HG02840 (cell line): Measurements from ENCODE around the gene ZNF225.
"Not testable (repeated sequence)": the region's sequence is repeated elsewhere in the genome, so short reads cannot be mapped to it uniquely, and the experiment has no call there.

Experiments used
- ATAC-seq: cut with Tn5 transposase; IDR thresholded peaks from one replicate; pipeline ENCODE4 v1.9.1; 2021; ENCODE audit warnings: mild to moderate bottlenecking, moderate library complexity, moderate number of reproducible peaks; ENCODE audit not compliant: unreplicated experiment, low FRiP score

ZNF225 gene

DNA sequence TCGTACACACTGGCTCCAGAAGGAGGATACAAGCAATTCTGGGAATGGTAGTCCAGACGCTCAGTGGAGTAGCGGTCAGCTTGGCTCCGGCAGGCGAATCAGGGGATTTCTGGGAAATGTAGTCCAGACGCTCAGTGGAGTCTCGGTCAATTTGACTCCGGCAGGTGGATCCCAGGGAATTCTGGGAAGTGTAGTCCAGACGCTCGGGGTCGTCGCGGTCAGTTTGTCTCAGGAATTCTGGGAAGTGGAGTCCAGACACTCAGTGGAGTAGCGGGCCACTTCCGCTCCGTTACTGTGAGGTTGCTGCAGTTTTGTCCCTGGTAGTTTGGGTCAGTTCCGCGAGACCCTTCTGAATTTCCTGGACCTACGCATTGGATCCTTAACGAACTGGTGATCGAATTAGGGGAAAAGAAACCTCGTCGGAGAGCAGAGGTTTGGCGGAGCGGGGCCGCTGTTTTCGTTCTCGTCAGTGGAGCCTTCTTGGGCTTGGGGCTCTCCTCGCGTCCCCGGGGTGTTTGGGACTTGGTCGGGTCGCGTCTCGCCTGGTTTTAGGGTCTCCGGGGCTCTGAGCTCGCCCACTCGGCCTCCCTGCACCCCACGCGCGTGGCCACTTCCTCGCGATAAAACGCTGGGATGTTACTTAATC lies at the start of gene ZNF225:
TSS of gene ZNF225 (plus strand) at position 262 of the 646 bp plus-strand sequence. CDS start 2,429 bp downstream, outside the sequence.
- ATAC-seq, result peak; percentile 96

- no peak for ATAC-seq
Observed at GRCh38 chr19:44066305-44066704, 46.9 kb upstream of the ZNF225 start.

GRCh38 chr19:44069415-44069814 lies 43.8 kb upstream of the ZNF225 start:
- ATAC-seq, result no peak

DNA sequence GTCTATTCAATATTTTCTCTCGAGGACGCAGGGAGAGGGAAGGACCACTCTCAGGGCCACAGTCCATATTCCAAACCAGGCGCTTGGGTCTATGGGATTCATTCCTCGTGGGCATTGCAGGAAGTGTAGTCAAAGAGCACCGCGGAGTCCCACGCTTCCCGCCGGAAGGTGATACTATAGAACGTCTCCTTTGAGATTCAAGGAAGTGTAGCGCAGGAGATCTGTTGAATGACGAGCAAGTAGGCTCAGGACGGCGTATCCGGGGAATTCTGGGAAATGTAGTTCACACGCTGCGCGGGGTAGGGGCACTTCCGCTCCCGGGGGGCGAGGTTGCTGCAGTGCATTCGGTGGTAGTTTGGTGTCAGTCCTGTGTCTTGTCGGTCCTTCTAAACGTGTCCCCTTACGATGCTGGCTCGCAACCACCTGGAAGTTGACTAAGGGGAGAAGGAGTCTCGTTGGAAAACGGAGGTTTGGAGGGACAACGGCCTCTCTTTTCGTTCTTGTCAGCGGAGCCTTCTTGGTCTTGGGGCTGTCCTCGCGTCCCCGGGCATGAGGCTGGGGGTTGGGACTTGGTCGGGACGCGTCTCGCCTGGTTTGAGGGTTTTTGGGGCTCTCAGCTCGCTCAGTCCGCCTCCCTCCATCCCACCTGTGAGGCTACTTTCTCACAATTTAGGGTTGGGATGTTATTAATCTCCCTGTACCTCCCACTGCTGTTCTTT lies 41.2 kb upstream of the ZNF225 start, which contains the start of gene ZNF284:
TSS of gene ZNF284 (plus strand) at position 336 of the 719 bp plus-strand sequence. CDS start 4,231 bp downstream, outside the sequence.
- peak; percentile 83 for ATAC-seq

DNA sequence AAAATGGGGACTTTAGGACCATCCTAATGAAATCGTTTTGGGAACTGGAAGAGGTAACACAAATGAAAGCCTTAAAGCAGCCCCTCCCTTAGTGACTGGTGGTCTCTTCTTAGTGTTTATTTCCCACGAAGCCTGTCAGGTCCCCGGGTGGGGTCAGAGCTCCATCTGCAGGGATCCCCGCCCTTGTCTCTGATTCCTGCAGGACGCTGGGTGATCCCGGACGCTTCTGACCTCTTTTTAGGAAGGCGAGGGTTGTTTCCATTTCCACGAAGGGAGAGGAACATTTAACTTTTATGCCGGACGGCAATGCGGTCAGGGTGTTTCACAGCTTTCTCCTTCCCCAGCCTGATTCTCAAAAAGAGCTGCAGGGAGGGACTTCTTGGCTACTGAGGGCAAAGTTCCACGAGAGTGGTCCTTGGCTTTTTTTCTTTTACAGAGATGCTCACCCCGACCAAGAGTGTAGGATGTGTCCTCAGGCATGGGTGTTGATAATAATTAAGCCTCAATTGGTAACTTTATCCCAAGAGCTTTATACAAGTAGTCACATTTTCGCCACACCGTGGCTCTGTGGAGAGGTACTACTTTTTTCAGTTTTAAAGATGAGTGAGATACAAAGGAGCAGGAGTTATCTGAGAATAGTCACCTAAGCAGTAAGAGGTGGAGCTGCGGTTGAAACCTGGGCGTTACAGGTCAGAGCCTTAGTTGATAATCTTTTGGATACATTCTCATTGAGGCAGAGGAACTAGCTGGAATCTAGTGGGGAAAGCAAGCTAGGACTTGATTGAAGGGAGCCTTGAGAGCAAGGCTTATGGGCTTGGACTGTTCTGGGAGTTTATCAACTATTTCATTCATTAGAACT lies 40.4 kb upstream of the ZNF225 start:
- no peak for ATAC-seq

DNA sequence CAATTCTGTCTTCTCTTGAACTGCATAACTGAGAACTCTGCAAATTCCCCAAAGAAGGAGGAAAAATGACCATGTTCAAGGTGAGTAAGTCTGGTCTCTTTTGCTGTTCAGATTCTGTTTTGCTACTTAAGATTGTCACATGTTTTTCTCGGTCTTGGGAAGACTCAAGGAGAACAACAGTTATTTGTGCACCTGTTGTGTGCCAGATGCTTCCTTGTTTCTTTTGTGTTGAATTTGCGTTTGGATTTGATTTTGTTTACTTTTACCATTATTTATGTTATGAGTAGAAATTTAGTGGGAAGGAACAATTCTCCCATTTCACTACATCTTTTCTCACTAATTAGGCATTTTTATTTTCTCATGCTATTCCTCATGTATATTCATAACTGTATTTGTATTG lies 36.9 kb upstream of the ZNF225 start:
- no peak for ATAC-seq

DNA sequence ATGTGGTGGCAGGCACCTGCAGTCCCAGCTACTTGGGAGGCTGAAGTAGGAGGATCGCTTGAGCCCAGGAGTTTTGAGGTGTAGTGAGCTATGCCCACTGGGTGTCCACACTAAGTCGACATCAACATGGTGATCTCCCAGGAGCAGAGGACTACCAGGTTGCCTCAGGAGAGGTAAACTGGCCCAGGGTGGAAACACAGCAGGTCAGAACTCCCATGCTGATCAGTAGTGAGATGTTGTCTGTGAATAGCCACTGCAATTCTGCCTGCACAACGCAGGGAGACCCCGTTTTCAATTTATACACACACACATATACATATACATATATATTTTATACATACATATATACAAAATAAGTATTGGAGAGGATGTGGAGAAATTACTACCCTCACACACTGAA lies 21.1 kb upstream of the ZNF225 start:
- ATAC-seq, result no peak

DNA sequence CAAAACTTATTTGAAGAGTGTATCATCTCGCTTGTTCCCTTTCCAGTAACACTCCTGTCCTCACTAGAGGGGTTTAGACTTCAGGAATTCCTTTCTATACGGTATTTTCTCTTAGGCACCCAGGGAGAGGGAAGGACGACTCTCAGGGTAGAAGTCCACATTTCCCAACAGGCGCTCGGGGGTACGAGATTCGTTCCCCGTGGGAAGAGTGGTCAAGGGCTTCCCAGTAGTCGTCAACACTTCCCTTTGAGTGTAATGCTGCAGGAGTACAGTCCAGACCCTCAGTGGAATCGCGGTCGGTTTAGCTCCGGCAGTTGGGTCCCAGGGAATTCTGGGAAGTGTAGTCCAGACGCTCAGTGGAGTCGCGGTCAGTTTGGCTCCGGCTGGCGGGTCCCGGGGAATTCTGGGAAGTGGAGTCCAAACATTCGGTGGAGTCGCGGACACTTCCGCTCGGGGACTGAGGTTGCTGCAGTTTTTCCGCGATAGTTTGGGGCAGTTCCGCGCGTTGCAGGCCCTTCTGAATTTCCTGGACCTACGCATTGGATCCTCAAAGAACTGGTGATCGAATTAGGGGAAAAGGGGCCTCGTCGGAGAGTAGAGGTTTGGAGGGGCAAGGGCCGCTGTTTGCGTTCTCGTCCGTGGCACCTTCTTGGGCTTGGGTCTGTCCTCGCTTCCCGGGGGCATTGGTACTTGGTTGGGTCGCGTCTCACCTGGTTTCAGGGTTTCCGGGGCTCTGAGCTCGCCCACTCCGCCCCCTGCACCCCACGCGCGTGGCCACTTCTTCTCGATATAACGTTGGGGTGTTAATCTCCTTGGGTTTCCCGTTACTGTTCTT lies 19.1 kb upstream of the ZNF225 start, which contains the start of gene ZNF224:
TSS of gene ZNF224 (plus strand) at position 431 of the 835 bp plus-strand sequence. CDS start 3,513 bp downstream, outside the sequence.
- ATAC-seq, result peak; percentile 93

DNA sequence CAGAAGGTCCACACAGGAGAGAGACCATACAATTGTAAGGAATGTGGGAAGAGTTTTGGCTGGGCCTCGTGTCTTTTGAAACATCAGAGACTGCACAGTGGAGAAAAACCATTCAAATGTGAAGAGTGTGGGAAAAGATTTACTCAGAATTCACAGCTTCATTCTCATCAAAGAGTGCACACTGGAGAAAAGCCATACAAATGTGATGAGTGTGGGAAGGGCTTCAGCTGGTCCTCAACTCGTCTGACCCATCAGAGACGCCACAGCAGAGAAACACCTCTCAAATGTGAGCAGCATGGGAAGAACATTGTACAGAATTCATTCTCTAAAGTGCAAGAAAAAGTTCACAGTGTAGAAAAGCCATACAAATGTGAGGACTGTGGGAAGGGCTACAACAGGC lies 5.4 kb upstream of the ZNF225 start:
- no peak for ATAC-seq

- ATAC-seq, result no peak
Observed at GRCh38 chr19:44109458-44109857, 3.7 kb upstream of the ZNF225 start.

GRCh38 chr19:44111910-44112463 lies 1.2 kb upstream of the ZNF225 start:
- ATAC-seq, result no peak

GRCh38 chr19:44112802-44113137 lies 429 bp upstream of the ZNF225 start:
- no peak for ATAC-seq

DNA sequence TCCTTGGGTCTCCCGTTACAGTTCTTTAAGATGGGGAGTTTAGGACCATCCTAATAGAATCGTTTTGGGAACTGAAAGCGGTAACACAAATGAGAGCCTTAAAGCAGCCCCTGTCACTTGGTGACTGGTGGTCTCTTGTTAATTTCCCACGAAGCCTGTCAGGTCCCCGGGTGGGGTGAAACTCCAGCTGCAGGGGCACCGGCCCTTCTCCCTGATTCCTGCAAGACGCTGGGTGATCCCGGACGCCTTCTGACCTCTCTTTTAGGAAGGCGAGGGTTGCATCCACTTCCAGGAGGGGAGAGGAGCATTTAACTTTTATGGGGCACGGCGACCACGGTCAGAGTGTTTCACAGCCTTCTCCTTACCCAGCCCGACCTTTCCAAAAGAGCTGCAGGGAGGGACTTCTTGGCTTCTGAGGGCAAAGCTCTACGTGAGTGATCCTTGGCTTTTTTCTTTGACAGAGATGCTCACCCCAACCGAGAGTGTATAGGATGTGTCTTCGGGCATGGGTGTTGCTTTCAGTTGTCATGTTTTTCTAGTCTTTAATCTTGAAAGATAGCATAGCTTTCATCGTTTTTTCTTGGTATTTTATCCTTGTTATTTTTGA lies 688 bp downstream of the ZNF225 start:
- no peak for ATAC-seq

DNA sequence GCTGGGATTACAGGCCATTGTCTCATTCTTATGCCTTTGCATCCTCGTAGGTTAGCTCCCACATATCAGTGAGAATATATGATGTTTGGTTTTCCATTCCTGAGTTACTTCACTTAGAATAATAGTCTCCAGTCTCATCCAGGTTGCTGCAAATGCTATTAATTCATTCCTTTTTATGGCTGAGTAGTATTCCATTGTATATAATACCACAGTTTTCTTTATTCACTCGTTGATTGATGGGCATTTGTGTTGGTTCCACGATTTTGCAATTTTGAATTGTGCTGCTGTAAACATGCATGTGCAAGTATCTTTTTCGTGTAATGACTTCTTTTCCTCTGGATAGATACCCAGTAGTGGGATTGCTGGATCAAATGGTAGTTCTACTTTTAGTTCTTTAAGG lies 8.0 kb downstream of the ZNF225 start:
- not testable (repeated sequence) for ATAC-seq

DNA sequence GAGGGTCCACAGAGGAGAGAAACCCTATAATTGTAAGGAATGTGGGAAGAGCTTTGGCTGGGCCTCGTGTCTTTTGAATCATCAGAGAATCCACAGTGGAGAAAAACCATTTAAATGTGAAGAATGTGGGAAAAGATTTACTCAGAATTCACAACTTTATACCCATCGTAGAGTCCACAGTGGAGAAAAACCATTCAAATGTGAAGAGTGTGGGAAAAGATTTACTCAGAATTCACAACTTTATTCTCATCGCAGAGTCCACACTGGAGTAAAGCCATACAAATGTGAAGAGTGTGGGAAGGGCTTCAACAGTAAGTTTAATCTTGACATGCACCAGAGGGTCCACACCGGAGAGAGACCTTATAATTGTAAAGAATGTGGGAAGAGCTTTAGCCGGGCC lies 18.8 kb downstream of the ZNF225 start:
- no peak for ATAC-seq

- ATAC-seq, result peak; percentile 90
Observed at GRCh38 chr19:44141191-44142058, 28.2 kb downstream of the ZNF225 start, which contains the start of gene ZNF234. ZNF234 (plus strand) TSS chr19:44141554; CDS start chr19:44144633, 3,079 bp downstream.

GRCh38 chr19:44142059-44142433 lies 28.8 kb downstream of the ZNF225 start:
- no peak for ATAC-seq

- no peak for ATAC-seq
Observed at GRCh38 chr19:44149776-44150175, 36.6 kb downstream of the ZNF225 start.
